Neural progenitor cell (in vitro differentiated cells): ENCODE data around the gene CRACR2B. TPM values are rescaled to one million over a fixed set of nuclear protein-coding genes. Genes with fewer than 3 reads are reported as not detected.

Experiments used
- DNase-seq: peaks from one replicate; pipeline ENCODE4 v3.0.0-alpha.2; 2016; ENCODE audit warnings: low spot score
- H2AFZ ChIP-seq: fragments of 200-600 bp; sonication (generic); replicated peaks from 2 replicates; pipeline ENCODE4 v1.6.1; 2016; ENCODE audit warnings: antibody characterized with exemption
- H3F3A ChIP-seq: fragments of 200-600 bp; sonication (generic); 2 replicates; pipeline ENCODE4 v1.6.1; 2016; ENCODE audit warnings: antibody characterized with exemption, low read depth
- H3K27ac ChIP-seq: fragments of 200-600 bp; sonication (generic); 2 replicates; pipeline ENCODE4 v1.5.1; 2016; ENCODE audit warnings: mild to moderate bottlenecking
- H3K27me3 ChIP-seq: fragments of 200-600 bp; sonication (generic); 2 replicates; pipeline ENCODE4 v1.6.1; 2016; ENCODE audit warnings: mild to moderate bottlenecking, moderate library complexity
- H3K36me3 ChIP-seq: fragments of 200-600 bp; sonication (generic); 2 replicates; pipeline ENCODE4 v1.5.1; 2016
- H3K4me1 ChIP-seq: fragments of 200-600 bp; sonication (generic); 2 replicates; pipeline ENCODE4 v1.6.1; 2016; ENCODE audit warnings: mixed run types
- H3K4me2 ChIP-seq: fragments of 200-600 bp; sonication (generic); 2 replicates; pipeline ENCODE4 v1.6.1; 2016
- H3K4me3 ChIP-seq: fragments of 200-600 bp; sonication (generic); 2 replicates; pipeline ENCODE4 v1.5.1; 2016
- H3K79me2 ChIP-seq: fragments of 200-600 bp; sonication (generic); 2 replicates; pipeline ENCODE4 v1.6.1; 2016; ENCODE audit warnings: low read depth
- H3K9ac ChIP-seq: fragments of 200-600 bp; sonication (generic); 2 replicates; pipeline ENCODE4 v1.6.1; 2016
- H3K9me3 ChIP-seq: fragments of 200-600 bp; sonication (generic); 2 replicates; pipeline ENCODE4 v1.5.1; 2016; ENCODE audit warnings: low read depth
- H4K20me1 ChIP-seq: fragments of 200-600 bp; sonication (generic); 2 replicates; pipeline ENCODE4 v1.6.1; 2016; ENCODE audit warnings: low read depth
- H3K27ac Mint-ChIP-seq: 3 replicates; pipeline ENCODE4 v1.8.0; 2021; ENCODE audit warnings: mixed read lengths
- H3K27me3 Mint-ChIP-seq: 2 replicates; pipeline ENCODE4 v1.8.0; 2022; ENCODE audit warnings: low read depth, mild to moderate bottlenecking, inconsistent platforms, moderate library complexity, mixed read lengths; ENCODE audit not compliant: insufficient read depth
- H3K36me3 Mint-ChIP-seq: 3 replicates; pipeline ENCODE4 v1.8.0; 2021; ENCODE audit warnings: mixed read lengths
- H3K4me1 Mint-ChIP-seq: 3 replicates; pipeline ENCODE4 v1.8.0; 2021; ENCODE audit warnings: mixed read lengths
- H3K4me3 Mint-ChIP-seq: 3 replicates; pipeline ENCODE4 v1.8.0; 2021; ENCODE audit warnings: mild to moderate bottlenecking, moderate library complexity, mixed read lengths
- H3K9me3 Mint-ChIP-seq: 3 replicates; pipeline ENCODE4 v1.8.0; 2020; ENCODE audit warnings: mixed read lengths
- EZH2 ChIP-seq: fragments of 200-600 bp; sonication (generic); IDR thresholded peaks from 2 replicates; pipeline ENCODE4 v1.6.1; 2017; ENCODE audit warnings: antibody characterized with exemption, mild to moderate bottlenecking, moderate library complexity
- EZH2phosphoT487 ChIP-seq: fragments of 200-600 bp; sonication (generic); IDR thresholded peaks from 2 replicates; pipeline ENCODE4 v1.6.1; 2017; ENCODE audit warnings: antibody characterized with exemption
- total RNA-seq: library from RNA; depleted of rRNA; stranded (reverse); fragments of >200 nt; gene quantifications from 2 replicates; pipeline ENCODE4 v1.2.3, GENCODE V29; 2015; ENCODE audit warnings: low replicate concordance
- TF ChIP-seq, protein P1 (sequence below): fragments of 200-600 bp; sonication (generic); IDR thresholded peaks from 2 replicates; pipeline ENCODE4 v1.5.1; 2017; ENCODE audit warnings: antibody characterized with exemption, mild to moderate bottlenecking

CRACR2B gene
- total RNA-seq, 1 donor from 2014 or later, result 3.9 TPM

DNA sequence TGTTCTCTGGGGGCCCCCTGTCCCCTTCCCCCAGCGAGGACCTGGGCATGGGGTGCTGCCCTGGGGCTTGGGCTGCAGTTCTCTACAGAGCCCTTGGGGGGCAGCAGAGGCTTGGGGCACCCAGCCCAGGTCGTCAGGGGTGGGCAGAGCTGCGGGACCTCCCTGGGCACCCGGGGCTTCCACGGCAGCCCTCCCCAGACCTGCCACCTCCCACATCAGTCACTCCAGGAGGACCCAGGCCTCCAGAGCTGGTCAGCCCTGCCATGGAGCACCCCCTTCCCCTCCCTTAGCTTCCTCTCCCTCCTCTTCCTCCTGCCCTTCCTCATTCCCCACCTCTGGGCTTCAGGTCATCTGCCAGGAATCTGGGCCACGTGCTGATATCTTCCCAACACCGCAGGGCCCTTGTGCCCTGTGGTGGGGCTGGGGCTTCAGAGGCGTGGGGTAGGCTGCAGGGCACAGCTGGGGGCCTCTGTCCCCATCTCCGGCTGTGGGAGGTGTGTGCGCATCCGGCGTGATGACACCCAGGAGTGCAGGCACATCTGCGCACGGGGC, 20.7 kb downstream of the CRACR2B start:
- Mint-ChIP-seq H3K36me3 (no peaks in the 10 kb centered on the region), H3K27me3 (peaks cover 12% of the 10 kb centered on the region), H3K4me1 (peaks cover 30% of the 10 kb centered on the region), H3K27ac (no peak overlapping the region), H3K9me3 (no peaks in the 10 kb centered on the region), H3K4me3 (peak overlapping the region; percentile 74)
- Histone ChIP-seq H3K9me3 (no peaks in the 10 kb centered on the region), H3K9ac (no peak overlapping the region), H3K79me2 (peaks cover 9% of the 10 kb centered on the region), H2AFZ (no peak overlapping the region), H3K4me3 (no peak overlapping the region), H3F3A (peaks cover 44% of the 10 kb centered on the region), H3K4me1 (peaks cover 51% of the 10 kb centered on the region), H3K27ac (no peak overlapping the region), H3K4me2 (peak overlapping the region; percentile 99), H3K27me3 (peaks cover 33% of the 10 kb centered on the region), H3K36me3 (no peaks in the 10 kb centered on the region), H4K20me1 (peaks cover 48% of the 10 kb centered on the region)
- no peak for TF ChIP-seq EZH2
- TF ChIP-seq, protein P1, sequence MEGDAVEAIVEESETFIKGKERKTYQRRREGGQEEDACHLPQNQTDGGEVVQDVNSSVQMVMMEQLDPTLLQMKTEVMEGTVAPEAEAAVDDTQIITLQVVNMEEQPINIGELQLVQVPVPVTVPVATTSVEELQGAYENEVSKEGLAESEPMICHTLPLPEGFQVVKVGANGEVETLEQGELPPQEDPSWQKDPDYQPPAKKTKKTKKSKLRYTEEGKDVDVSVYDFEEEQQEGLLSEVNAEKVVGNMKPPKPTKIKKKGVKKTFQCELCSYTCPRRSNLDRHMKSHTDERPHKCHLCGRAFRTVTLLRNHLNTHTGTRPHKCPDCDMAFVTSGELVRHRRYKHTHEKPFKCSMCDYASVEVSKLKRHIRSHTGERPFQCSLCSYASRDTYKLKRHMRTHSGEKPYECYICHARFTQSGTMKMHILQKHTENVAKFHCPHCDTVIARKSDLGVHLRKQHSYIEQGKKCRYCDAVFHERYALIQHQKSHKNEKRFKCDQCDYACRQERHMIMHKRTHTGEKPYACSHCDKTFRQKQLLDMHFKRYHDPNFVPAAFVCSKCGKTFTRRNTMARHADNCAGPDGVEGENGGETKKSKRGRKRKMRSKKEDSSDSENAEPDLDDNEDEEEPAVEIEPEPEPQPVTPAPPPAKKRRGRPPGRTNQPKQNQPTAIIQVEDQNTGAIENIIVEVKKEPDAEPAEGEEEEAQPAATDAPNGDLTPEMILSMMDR, result peak; percentile 75
- DNase-seq, result peak; percentile 74

DNA sequence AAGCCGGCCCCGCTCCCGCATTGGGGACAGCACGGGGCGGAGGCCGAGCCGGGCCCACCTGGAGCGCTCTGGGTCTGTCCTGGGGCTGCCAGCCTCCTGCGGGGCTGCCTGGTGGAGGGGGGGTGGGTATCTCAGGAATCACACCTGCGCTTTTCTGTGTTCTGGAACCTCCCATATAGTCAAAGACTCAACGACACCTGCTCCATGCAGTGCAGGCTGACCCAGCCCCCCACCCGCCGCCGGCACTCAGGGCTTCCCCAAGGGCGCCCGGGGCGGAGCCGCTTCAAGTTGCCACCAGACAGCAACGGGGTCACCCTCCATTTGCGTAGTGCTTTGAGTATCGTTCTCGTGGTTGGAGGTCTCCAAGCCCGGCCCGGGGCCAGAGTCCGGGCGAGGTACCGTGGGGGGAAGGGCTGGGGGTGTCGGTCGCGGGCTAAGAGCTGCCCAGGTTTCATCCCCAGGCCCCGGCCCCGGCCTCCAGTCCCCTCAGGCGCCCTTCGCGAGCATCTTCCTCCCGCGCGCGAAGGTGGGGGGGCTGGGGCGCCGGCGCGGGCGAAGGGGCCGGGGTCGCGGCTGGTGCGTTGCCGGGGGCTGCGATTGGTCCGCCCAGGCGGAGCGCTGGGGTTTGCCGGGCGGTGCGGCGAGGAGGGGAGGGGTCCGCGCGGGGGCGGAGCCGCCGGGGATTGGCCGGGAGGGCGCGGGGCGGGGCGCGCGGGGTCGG, 21.5 kb downstream of the CRACR2B start:
- no peak for TF ChIP-seq EZH2phosphoT487
- TF ChIP-seq, protein P1, result no peak
- no peak for TF ChIP-seq EZH2
- Histone ChIP-seq H3K79me2 (peaks cover 9% of the 10 kb centered on the region), H3K36me3 (no peaks in the 10 kb centered on the region), H3K9me3 (no peaks in the 10 kb centered on the region), H4K20me1 (peaks cover 57% of the 10 kb centered on the region), H3F3A (peaks cover 38% of the 10 kb centered on the region), H3K4me2 (peak overlapping the region; percentile 99), H3K27ac (no peak overlapping the region), H3K4me1 (peaks cover 53% of the 10 kb centered on the region), H3K27me3 (peaks cover 29% of the 10 kb centered on the region), H3K4me3 (peak overlapping the region; percentile 95), H2AFZ (peak overlapping the region; percentile 90), H3K9ac (no peak overlapping the region)
- peaks cover 27% of the 10 kb centered on the region for H3K4me1 Mint-ChIP-seq
- peak; percentile 91 for DNase-seq
- H3K27ac Mint-ChIP-seq, result no peak overlapping the region
- H3K36me3 Mint-ChIP-seq, result no peaks in the 10 kb centered on the region
- no peaks in the 10 kb centered on the region for H3K9me3 Mint-ChIP-seq
- H3K27me3 Mint-ChIP-seq, result peaks cover 10% of the 10 kb centered on the region
- H3K4me3 Mint-ChIP-seq, result peak overlapping the region; percentile 82

DNA sequence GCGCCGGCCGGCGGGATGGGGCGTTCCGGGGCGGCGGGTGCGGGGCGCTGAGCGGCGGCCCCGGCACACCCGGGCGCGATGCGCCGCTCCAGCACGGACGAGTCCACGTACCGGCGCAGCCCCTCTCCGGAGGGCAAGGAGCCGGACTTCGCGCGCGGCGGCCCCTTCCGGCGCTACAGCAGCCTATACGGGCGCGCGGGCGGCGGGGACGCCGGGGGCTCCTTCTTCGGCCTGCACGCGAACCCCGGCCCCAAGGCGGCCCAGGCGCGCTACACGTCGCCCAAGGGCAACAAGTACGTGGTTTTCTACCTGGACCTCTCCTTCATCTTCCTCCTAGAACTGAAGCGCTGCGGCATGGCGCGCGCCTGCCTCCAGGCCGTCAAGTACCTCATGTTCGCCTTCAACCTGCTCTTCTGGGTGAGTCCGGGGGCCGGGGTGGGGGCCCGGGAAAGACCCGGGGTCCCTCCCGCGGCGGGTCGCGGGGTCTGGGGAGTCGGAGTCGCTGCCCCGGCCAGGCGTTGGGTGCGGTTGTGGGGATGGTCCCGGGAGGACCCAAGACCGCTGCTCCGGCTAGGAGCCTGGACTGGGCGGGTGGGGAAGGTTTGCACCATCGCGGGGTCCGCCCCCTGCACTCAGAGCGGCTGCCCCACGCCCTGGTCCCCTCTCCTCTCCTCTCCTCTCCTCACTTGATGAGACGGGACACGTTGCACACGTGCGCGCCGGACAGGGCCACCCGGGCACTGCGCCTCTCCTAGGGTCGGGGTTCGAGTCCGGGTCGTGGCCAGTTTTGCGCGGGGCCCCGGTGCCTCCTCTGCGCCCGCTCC, 22.4 kb downstream of the CRACR2B start:
- Histone ChIP-seq H3K4me2 (peak overlapping the region; percentile 99), H3K79me2 (peaks cover 9% of the 10 kb centered on the region), H3K4me3 (peak overlapping the region; percentile 95), H3K9me3 (no peaks in the 10 kb centered on the region), H3K27me3 (peaks cover 29% of the 10 kb centered on the region), H3F3A (peaks cover 39% of the 10 kb centered on the region), H2AFZ (peak overlapping the region; percentile 52), H4K20me1 (peaks cover 61% of the 10 kb centered on the region), H3K9ac (no peak overlapping the region), H3K36me3 (no peaks in the 10 kb centered on the region), H3K27ac (no peak overlapping the region), H3K4me1 (peaks cover 56% of the 10 kb centered on the region)
- Mint-ChIP-seq H3K4me3 (peak overlapping the region; percentile 84), H3K27me3 (peaks cover 6% of the 10 kb centered on the region), H3K27ac (no peak overlapping the region), H3K36me3 (no peaks in the 10 kb centered on the region), H3K9me3 (no peaks in the 10 kb centered on the region), H3K4me1 (peaks cover 24% of the 10 kb centered on the region)
- TF ChIP-seq, protein P1, result no peak
- TF ChIP-seq EZH2, result peak; percentile 32
- peak; percentile 78 for DNase-seq
